KOPT-K1 (cell line): Measurements from ENCODE around the gene PLA2G4A.

Source experiments
- H3K27ac ChIP-seq: fragments of 200-600 bp; sonication (generic); 2 replicates; pipeline ENCODE4 v1.5.1; 2016; ENCODE audit warnings: antibody characterized with exemption, mild to moderate bottlenecking, low read depth, low read length; ENCODE audit not compliant: poor library complexity, severe bottlenecking
- H3K36me3 ChIP-seq: fragments of 200-600 bp; sonication (generic); 2 replicates; pipeline ENCODE4 v1.5.1; 2017; ENCODE audit warnings: antibody characterized with exemption, mild to moderate bottlenecking, low read length, moderate library complexity; ENCODE audit not compliant: insufficient read depth
- H3K9me3 ChIP-seq: fragments of 200-600 bp; sonication (generic); 2 replicates; pipeline ENCODE4 v1.5.1; 2017; ENCODE audit warnings: antibody characterized with exemption, low read length, mild to moderate bottlenecking; ENCODE audit not compliant: insufficient read depth, poor library complexity, severe bottlenecking

PLA2G4A gene

GRCh38 chr1:186980400-186980799, 151.7 kb downstream of the PLA2G4A start:
- Histone ChIP-seq H3K36me3 (no peaks in the 10 kb centered on the region), H3K9me3 (no peaks in the 10 kb centered on the region), H3K27ac (no peak overlapping the region)

DNA sequence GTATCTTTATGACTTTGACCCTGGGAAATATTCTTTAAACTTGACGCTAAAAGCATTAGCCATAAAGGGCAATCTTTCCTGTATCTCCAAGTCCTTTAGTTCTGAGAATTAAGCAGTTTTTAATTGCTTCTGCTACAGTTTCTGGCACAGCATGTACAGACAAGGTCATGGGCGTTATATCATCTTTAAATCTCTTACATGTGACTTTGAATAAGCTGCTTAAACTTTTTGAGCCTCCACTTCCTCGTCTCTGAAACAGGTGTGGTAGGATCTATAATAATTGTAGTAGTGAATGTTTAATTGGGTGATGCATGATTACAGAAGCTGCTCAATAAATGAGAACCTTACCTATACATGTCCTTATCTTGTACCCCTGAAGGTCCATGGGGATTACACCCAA, 153.4 kb downstream of the PLA2G4A start:
- Histone ChIP-seq H3K36me3 (no peaks in the 10 kb centered on the region), H3K27ac (no peak overlapping the region), H3K9me3 (no peaks in the 10 kb centered on the region)

DNA sequence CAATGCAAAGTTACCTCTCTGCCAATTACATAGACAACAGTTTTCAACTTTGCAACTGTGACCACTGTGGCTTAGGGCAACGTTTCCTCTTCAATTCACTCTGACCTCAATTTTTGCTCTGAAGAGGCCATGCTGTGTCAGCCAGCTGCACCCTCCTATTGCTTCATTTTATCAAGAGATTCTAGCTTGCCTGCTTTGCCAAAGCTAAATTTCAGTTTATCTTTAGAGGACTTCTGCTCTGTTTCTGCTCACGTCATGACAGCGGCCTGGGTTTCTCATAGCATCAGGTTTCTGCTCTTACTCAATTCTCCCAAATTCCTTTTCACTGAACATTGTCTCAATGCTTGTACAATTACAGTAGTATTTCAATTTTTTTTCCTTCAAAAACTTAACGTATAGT, 154.6 kb downstream of the PLA2G4A start:
- no peak overlapping the region for H3K27ac ChIP-seq
- no peaks in the 10 kb centered on the region for H3K36me3 ChIP-seq
- H3K9me3 ChIP-seq = no peaks in the 10 kb centered on the region

DNA sequence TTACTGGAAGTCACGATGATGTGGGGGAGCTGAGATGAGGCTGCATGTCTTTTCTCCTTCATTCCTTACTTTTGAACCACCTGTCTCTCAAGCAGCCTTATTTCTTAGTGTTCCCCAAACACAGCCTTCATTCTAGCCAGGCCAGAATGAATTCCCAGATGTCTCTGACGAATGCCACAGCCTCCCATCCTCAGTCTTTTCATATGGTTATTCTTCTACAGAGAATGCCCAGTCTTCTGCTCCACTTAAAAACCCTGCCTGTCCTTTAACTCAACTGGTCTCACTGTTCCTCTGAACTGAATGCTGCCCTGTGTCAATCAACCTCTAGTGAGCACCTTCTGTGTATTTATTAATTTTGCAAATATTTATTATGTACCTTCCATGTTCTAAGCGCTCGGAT, 156.2 kb downstream of the PLA2G4A start:
- H3K27ac ChIP-seq = no peak overlapping the region
- no peaks in the 10 kb centered on the region for H3K9me3 ChIP-seq
- no peaks in the 10 kb centered on the region for H3K36me3 ChIP-seq

DNA sequence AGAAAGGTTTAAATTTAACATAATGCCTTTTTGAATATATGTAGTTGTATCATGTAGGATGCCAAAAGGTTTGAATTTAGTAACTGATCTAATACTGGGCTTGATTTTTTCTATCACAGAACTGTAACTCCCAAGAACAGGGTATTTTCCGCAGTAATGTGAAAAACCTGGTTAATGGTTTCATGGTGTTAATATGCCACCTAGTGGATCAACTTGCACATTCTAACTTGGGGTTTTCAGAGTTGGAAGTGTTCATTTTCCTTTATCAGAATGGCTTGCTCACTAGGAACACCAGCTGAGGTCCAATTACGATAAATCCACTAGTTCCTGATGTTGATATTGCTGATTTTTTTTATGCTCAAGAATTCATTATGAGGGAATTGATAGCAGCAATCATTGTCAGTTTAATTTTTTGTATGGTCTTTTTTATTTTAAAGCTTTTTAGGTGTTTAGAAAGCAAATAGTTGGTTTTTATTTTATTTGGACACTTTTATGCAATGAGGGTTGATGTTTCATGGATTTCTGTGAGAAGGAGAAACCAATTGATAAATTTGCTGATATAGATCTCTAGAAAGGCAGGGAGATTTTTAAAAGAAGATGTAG, 157.2 kb downstream of the PLA2G4A start:
- Histone ChIP-seq H3K27ac (no peak overlapping the region), H3K9me3 (no peaks in the 10 kb centered on the region)

DNA sequence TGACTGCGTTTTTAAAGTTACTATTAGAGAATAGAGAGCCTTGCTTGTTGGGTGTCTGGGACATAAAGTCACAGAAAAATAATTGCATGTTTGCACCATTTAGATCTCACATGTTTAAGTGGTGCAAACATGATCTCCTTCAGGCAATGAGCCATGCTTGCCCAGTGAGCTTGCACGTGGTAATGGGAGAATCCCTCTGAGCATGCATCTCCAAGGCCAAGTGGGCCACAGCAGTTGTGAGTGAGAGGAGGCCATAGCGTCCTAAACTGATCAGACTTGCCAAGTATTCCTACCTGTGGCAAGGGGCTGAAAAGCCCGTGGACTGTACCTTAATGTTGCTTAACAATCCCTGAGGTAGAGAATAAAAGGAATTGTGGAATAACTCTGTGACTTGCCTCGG, 158.3 kb downstream of the PLA2G4A start:
- H3K27ac ChIP-seq = no peak overlapping the region
- H3K36me3 ChIP-seq = no peaks in the 10 kb centered on the region
- no peaks in the 10 kb centered on the region for H3K9me3 ChIP-seq

More for the DNA sequence above, 157.2 kb downstream of the PLA2G4A start:
- no peaks in the 10 kb centered on the region for H3K36me3 ChIP-seq

DNA sequence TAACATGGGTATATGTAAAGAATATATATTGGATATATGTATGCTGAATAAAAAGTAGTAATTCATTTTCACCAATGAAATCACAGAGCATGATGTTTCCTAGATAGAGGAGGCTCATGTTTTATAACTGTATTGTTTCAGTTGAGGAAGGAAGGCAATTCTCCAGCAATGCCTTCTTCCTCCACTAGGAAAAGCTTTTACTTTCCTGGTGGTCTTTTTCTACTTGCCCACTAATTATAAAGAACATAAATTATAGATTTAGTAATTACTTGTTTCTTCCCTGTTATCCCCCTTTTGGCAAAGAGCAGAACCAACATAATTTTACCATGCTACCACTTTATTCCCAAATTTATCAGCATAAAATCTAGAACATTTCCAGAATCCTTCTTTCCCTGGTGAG, 159.0 kb downstream of the PLA2G4A start:
- H3K9me3 ChIP-seq = no peaks in the 10 kb centered on the region
- H3K27ac ChIP-seq = no peak overlapping the region
- H3K36me3 ChIP-seq = no peaks in the 10 kb centered on the region

- H3K27ac ChIP-seq = no peak overlapping the region
- H3K36me3 ChIP-seq = no peaks in the 10 kb centered on the region
- no peaks in the 10 kb centered on the region for H3K9me3 ChIP-seq
These were observed 165.2 kb downstream of the PLA2G4A start for GRCh38 chr1:186993996-186994395.

DNA sequence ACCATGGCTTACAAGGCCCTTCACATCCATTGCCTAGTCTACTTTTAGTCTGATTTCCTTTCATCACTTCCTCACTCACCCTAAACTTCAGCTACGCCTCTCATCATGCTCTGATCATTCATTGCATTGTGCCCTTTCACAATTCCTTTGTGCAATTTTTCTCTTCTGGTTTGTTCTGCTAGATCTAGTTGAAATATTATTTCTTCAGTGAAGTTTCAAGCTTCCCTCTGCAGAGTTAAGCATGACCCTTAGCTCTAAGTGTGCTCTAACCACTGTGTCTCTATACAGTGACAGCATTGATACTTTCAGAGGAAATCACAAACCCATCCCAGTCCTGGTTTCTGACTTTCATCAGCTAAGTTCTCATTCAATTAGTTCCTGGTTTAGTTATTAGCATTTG, 166.1 kb downstream of the PLA2G4A start:
- Histone ChIP-seq H3K9me3 (no peaks in the 10 kb centered on the region), H3K27ac (no peak overlapping the region)

GRCh38 chr1:186996816-186997215, 168.1 kb downstream of the PLA2G4A start:
- Histone ChIP-seq H3K36me3 (no peaks in the 10 kb centered on the region), H3K27ac (no peak overlapping the region), H3K9me3 (no peaks in the 10 kb centered on the region)

More for the DNA sequence above, 166.1 kb downstream of the PLA2G4A start:
- H3K36me3 ChIP-seq = no peaks in the 10 kb centered on the region

DNA sequence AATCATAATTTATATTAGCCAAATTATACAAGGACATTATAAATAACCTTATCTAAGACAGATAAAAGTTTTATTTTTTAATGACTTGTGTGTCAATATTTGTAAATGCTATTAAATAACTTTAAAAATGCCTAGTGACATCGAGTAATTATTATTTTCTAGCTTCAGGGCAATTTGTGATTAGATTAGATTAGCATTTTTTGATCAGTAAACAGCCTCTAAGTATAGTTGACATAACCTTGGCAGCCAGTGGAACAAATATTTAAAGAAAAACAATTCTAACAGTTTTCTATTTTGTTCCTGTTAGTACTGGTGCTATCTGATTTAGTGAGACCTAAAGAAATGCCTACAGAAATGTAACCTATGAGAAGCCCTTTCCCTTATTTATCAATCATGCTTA, 169.1 kb downstream of the PLA2G4A start:
- Histone ChIP-seq H3K9me3 (no peaks in the 10 kb centered on the region), H3K36me3 (no peaks in the 10 kb centered on the region), H3K27ac (no peak overlapping the region)

DNA sequence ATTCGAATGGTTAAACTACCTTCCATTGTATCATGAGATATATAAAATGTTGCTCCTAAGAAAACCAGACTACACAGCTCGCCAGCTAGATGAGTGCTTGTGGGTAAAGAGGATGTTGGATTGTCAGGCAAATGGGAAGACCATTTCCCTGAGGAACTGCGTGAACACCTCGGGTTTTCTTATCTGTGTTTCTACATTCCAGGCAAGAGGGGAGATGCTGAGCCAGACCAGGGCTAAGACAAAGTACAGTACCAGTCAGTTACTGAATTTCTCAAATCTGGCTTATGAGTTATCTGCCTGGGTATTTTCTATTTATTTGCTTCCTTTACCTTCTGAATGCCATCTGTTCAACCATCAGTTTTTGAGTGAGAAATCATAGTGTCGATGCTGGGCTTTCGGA, 170.8 kb downstream of the PLA2G4A start:
- no peaks in the 10 kb centered on the region for H3K36me3 ChIP-seq
- H3K27ac ChIP-seq = no peak overlapping the region
- H3K9me3 ChIP-seq = no peaks in the 10 kb centered on the region

DNA sequence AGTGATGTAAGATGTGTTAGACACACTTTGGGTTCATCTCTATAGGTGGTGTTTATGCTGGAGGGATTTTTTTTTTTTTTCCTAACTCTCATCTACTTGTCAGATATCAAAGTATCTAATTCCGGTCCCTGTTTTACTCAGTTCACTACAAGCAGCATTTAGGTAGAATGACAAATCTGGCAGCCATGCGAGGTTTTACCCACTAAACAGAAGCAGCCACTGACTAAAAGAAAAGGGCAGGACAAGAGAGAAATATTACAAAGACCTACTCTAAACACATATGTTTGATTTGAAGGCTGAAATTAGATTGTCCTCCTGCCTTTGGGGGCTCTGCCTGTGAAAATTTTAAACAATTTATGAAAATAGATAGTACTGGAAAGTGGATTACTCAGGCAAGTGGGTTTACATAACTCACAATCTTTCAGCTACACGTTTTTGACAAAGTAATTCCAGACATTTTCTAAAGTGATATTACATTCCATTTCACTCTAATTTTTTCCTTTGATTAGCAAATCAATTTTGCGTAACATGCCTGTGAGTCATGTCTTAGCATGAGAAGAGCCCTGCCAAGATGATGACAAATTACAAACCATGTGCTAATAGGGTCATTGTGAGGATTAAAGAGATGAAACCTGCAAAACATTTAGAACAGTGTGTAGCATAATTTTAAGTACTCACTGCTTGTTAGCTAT, 172.6 kb downstream of the PLA2G4A start:
- Histone ChIP-seq H3K9me3 (no peaks in the 10 kb centered on the region), H3K36me3 (no peaks in the 10 kb centered on the region), H3K27ac (no peak overlapping the region)

- H3K9me3 ChIP-seq = peaks cover 6% of the 10 kb centered on the region
- H3K36me3 ChIP-seq = no peaks in the 10 kb centered on the region
- H3K27ac ChIP-seq = no peak overlapping the region
These were observed 174.6 kb downstream of the PLA2G4A start for GRCh38 chr1:187003353-187003752.

DNA sequence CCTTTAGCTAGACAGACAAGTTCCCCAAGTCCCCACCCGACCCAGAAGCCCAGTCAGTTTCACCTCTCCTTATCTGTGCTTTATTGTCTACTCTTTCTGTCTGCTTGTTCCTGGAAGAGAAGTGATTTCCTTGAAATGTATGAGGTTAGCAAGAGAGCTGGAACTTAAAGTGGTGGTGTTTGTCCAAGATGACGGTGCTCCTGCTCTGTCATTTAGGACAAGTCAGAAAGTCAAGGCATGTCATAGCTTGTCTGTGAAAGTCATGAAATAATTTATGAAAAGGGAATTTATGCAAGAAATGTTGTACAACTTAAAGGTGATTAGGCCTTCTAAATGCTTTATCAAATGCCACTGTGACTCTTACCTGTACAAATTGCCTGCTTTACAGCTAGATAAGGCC, 178.1 kb downstream of the PLA2G4A start:
- H3K36me3 ChIP-seq = no peaks in the 10 kb centered on the region
- H3K9me3 ChIP-seq = peaks cover 10% of the 10 kb centered on the region
- no peak overlapping the region for H3K27ac ChIP-seq

DNA sequence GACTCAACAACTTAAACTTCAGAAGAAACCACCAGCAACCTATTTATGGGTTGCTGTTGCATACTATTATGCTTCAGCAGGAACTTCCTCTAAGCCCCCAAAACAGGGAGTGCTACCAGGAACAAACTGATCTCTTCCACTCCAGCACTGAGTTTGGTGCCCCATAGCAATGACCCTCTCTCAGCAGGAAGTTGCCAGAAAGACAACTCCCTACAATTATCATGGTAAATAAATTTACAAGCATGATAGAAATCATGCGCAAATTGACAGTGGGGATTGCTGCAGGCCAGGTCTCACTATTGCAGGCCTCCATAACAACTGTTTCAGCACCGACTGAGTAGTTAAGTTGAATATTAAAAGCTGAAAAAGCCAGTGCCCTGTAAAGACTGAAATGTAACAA, 180.6 kb downstream of the PLA2G4A start:
- Histone ChIP-seq H3K36me3 (no peaks in the 10 kb centered on the region), H3K9me3 (peaks cover 10% of the 10 kb centered on the region), H3K27ac (no peak overlapping the region)
